Trophoblast cell (in vitro differentiated cells and primary cell): ENCODE measurements around the gene BIRC7.

Source experiments
- DNase-seq, 2 donors: peaks; one replicate each; pipeline ENCODE4 v3.0.0-alpha.2; 2016
- H2AFZ ChIP-seq: 2 replicates; pipeline ENCODE4 v1.6.1; 2013; ENCODE audit warnings: low read length, moderate library complexity, mild to moderate bottlenecking; ENCODE audit not compliant: insufficient read depth, poor library complexity
- H2AK5ac ChIP-seq: 2 replicates; pipeline ENCODE4 v1.6.1; 2013; ENCODE audit warnings: mild to moderate bottlenecking, low read length
- H2BK120ac ChIP-seq: 2 replicates; pipeline ENCODE4 v1.6.1; 2013; ENCODE audit warnings: low read length, mild to moderate bottlenecking, moderate library complexity; ENCODE audit not compliant: insufficient read depth, poor library complexity
- H2BK12ac ChIP-seq: 2 replicates; pipeline ENCODE4 v1.6.1; 2013; ENCODE audit warnings: mild to moderate bottlenecking, low read length, moderate library complexity
- H2BK5ac ChIP-seq: 2 replicates; pipeline ENCODE4 v1.6.1; 2013; ENCODE audit warnings: low read length, low read depth, moderate library complexity, mild to moderate bottlenecking; ENCODE audit not compliant: poor library complexity
- H3K14ac ChIP-seq: 2 replicates; pipeline ENCODE4 v1.6.1; 2013; ENCODE audit warnings: mild to moderate bottlenecking, low read length
- H3K18ac ChIP-seq: 2 replicates; pipeline ENCODE4 v1.6.1; 2013; ENCODE audit warnings: mild to moderate bottlenecking, low read length
- H3K23ac ChIP-seq: 2 replicates; pipeline ENCODE4 v1.6.1; 2013; ENCODE audit warnings: low read length
- H3K27ac ChIP-seq: 2 replicates; pipeline ENCODE4 v1.5.1; 2013; ENCODE audit warnings: low read depth, mild to moderate bottlenecking, inconsistent platforms, low read length, moderate library complexity
- H3K27me3 ChIP-seq: 2 replicates; pipeline ENCODE4 v1.6.1; 2013; ENCODE audit warnings: inconsistent platforms, mild to moderate bottlenecking, low read length, moderate library complexity; ENCODE audit not compliant: insufficient read depth
- H3K36me3 ChIP-seq, 2 experiments: 1 replicate in 1 of 2; 2 replicates in 1 of 2; pipeline ENCODE4 v1.6.1; 2013; ENCODE audit warnings: low read length in 2 of 2, mild to moderate bottlenecking in 2 of 2, moderate library complexity in 1 of 2; ENCODE audit not compliant: insufficient read depth in 2 of 2, control insufficient read depth in 1 of 2
- H3K4ac ChIP-seq: 2 replicates; pipeline ENCODE4 v1.6.1; 2013; ENCODE audit warnings: low read depth, mild to moderate bottlenecking, low read length, moderate library complexity
- H3K4me1 ChIP-seq, 2 experiments: 1 replicate in 1 of 2; 2 replicates in 1 of 2; pipeline ENCODE4 v1.6.1; 2013; ENCODE audit warnings: low read length in 2 of 2, mild to moderate bottlenecking in 2 of 2, moderate library complexity in 1 of 2; ENCODE audit not compliant: insufficient read depth in 2 of 2, control insufficient read depth in 1 of 2
- H3K4me2 ChIP-seq: 2 replicates; pipeline ENCODE4 v1.6.1; 2013; ENCODE audit warnings: inconsistent platforms, mild to moderate bottlenecking, low read length, moderate library complexity
- H3K4me3 ChIP-seq: 2 replicates; pipeline ENCODE4 v1.5.1; 2013; ENCODE audit warnings: mild to moderate bottlenecking, low read depth, low read length, inconsistent platforms
- H3K79me1 ChIP-seq: one replicate; pipeline ENCODE4 v1.6.1; 2013; ENCODE audit warnings: low read length
- H3K79me2 ChIP-seq: 2 replicates; pipeline ENCODE4 v1.6.1; 2013; ENCODE audit warnings: low read length, mild to moderate bottlenecking; ENCODE audit not compliant: control insufficient read depth, insufficient read depth, poor library complexity
- H3K9ac ChIP-seq: 2 replicates; pipeline ENCODE4 v1.6.1; 2013; ENCODE audit warnings: mild to moderate bottlenecking, low read length
- H3K9me3 ChIP-seq: 2 replicates; pipeline ENCODE4 v1.6.1; 2013; ENCODE audit warnings: low read depth, mild to moderate bottlenecking, control low read depth, inconsistent platforms, low read length; ENCODE audit not compliant: insufficient read depth
- H4K12ac ChIP-seq: 2 replicates; pipeline ENCODE4 v1.6.1; 2013; ENCODE audit warnings: low read depth, mild to moderate bottlenecking, low read length, moderate library complexity
- H4K8ac ChIP-seq: 2 replicates; pipeline ENCODE4 v1.6.1; 2013; ENCODE audit warnings: low read depth, mild to moderate bottlenecking, low read length, moderate library complexity
- H4K91ac ChIP-seq: one replicate; pipeline ENCODE4 v1.6.1; 2013; ENCODE audit warnings: low read depth, mild to moderate bottlenecking, low read length, moderate library complexity
- whole genome bisulfite sequencing: extraction: QIAGEN DNeasy Blood & Tissue Kit; methylation state at CpG from one replicate; pipeline ENCODE4 v1.1.7; 2013; ENCODE audit warnings: missing lambda C conversion rate; ENCODE audit not compliant: insufficient read length, insufficient coverage; ENCODE audit errors: extremely low coverage; 5-methylcytosine and 5-hydroxymethylcytosine counted together

BIRC7 gene

GRCh38 chr20:63256954-63257353 lies 21.2 kb downstream of the BIRC7 start:
- Histone ChIP-seq H2BK5ac (no peak overlapping the region), H3K79me2 (peaks cover 11% of the 10 kb centered on the region), H3K4ac (no peak overlapping the region), H3K79me1 (peaks cover 20% of the 10 kb centered on the region), H3K9me3 (peaks cover 14% of the 10 kb centered on the region), H3K27me3 (peaks cover 10% of the 10 kb centered on the region), H2BK120ac (no peak overlapping the region), H3K23ac (no peak overlapping the region), H3K14ac (no peak overlapping the region), H4K8ac (no peak overlapping the region), H3K4me1 (peaks cover 12 to 39% of the 10 kb centered on the region in 2 experiments), H4K91ac (peak overlapping the region; percentile 87), H3K9ac (no peak overlapping the region), H2AFZ (no peak overlapping the region), H3K4me2 (no peak overlapping the region), H4K12ac (no peak overlapping the region), H3K36me3 (peaks cover 0 to 2% of the 10 kb centered on the region in 2 experiments), H3K18ac (no peak overlapping the region), H3K4me3 (peak overlapping the region; percentile 11), H3K27ac (no peak overlapping the region), H2AK5ac (peak overlapping the region; percentile 28), H2BK12ac (no peak overlapping the region)
- no peak for DNase-seq
- no CpG with 5 or more reads among the region's 4 CpGs for WGBS

GRCh38 chr20:63257629-63258028 lies 21.9 kb downstream of the BIRC7 start:
- no peak overlapping the region for H3K18ac ChIP-seq
- no peak overlapping the region for H4K91ac ChIP-seq
- no peak overlapping the region for H3K27ac ChIP-seq
- no peak overlapping the region for H3K14ac ChIP-seq
- peaks cover 9% of the 10 kb centered on the region for H3K27me3 ChIP-seq
- no peak overlapping the region for H3K4me2 ChIP-seq
- no CpG with 5 or more reads among the region's 13 CpGs for WGBS
- H2BK120ac ChIP-seq = no peak overlapping the region
- no peak overlapping the region for H4K8ac ChIP-seq
- no peak overlapping the region for H3K23ac ChIP-seq
- no peak overlapping the region for H2AK5ac ChIP-seq
- peaks cover 9% of the 10 kb centered on the region for H3K79me2 ChIP-seq
- no peak overlapping the region for H2BK12ac ChIP-seq
- no peak for DNase-seq
- H2AFZ ChIP-seq = no peak overlapping the region
- no peak overlapping the region for H4K12ac ChIP-seq
- H3K4me1 ChIP-seq = peaks cover 12 to 36% of the 10 kb centered on the region in 2 experiments
- no peak overlapping the region for H3K4ac ChIP-seq
- no peak overlapping the region for H3K4me3 ChIP-seq
- H3K36me3 ChIP-seq = peaks cover 0 to 2% of the 10 kb centered on the region in 2 experiments
- no peak overlapping the region for H2BK5ac ChIP-seq
- peaks cover 18% of the 10 kb centered on the region for H3K79me1 ChIP-seq
- H3K9me3 ChIP-seq = peaks cover 14% of the 10 kb centered on the region
- no peak overlapping the region for H3K9ac ChIP-seq

- Histone ChIP-seq H3K14ac (no peak overlapping the region), H3K27me3 (peaks cover 4% of the 10 kb centered on the region), H3K79me1 (peaks cover 11% of the 10 kb centered on the region), H4K91ac (no peak overlapping the region), H3K27ac (no peak overlapping the region), H3K9me3 (peaks cover 11% of the 10 kb centered on the region), H2BK12ac (no peak overlapping the region), H3K18ac (no peak overlapping the region), H4K12ac (no peak overlapping the region), H2AK5ac (no peak overlapping the region), H3K79me2 (peaks cover 4% of the 10 kb centered on the region), H3K9ac (no peak overlapping the region), H3K4me3 (no peak overlapping the region), H2BK120ac (no peak overlapping the region), H3K4me1 (peaks cover 8 to 29% of the 10 kb centered on the region in 2 experiments), H2AFZ (no peak overlapping the region), H3K4me2 (no peak overlapping the region), H4K8ac (no peak overlapping the region), H2BK5ac (no peak overlapping the region), H3K4ac (no peak overlapping the region), H3K36me3 (peaks cover 0 to 2% of the 10 kb centered on the region in 2 experiments), H3K23ac (no peak overlapping the region)
- WGBS = no CpG with 5 or more reads among the region's 8 CpGs
- no peak for DNase-seq
Measured at GRCh38 chr20:63258781-63259180, 23.1 kb downstream of the BIRC7 start.

GRCh38 chr20:63259734-63260460 lies 24.2 kb downstream of the BIRC7 start:
- Histone ChIP-seq H2BK12ac (no peak overlapping the region), H2AFZ (no peak overlapping the region), H3K14ac (no peak overlapping the region), H3K4me2 (no peak overlapping the region), H2BK120ac (no peak overlapping the region), H3K9ac (no peak overlapping the region), H3K27ac (no peak overlapping the region), H4K91ac (no peak overlapping the region), H3K4me3 (no peak overlapping the region), H3K18ac (no peak overlapping the region), H3K79me1 (peaks cover 7% of the 10 kb centered on the region), H3K36me3 (peaks cover 0 to 2% of the 10 kb centered on the region in 2 experiments), H2AK5ac (no peak overlapping the region), H3K4ac (no peak overlapping the region), H3K79me2 (no peaks in the 10 kb centered on the region), H4K8ac (no peak overlapping the region), H3K27me3 (no peaks in the 10 kb centered on the region), H4K12ac (no peak overlapping the region), H3K4me1 (peaks cover 7 to 26% of the 10 kb centered on the region in 2 experiments), H3K9me3 (peaks cover 11% of the 10 kb centered on the region), H2BK5ac (no peak overlapping the region), H3K23ac (no peak overlapping the region)
- no CpG with 5 or more reads among the region's 25 CpGs for WGBS
- no peak for DNase-seq
